AG04450 (cell line): Measurements from ENCODE around the gene MED29. TPM values are rescaled to one million over a fixed set of nuclear protein-coding genes. Genes with fewer than 3 reads are reported as not detected.

Source experiments
- CTCF ChIA-PET: fragments of 300-600, 350-600 bp; formaldehyde crosslinking; extraction: SDS; loops from one replicate; lab custom pipeline; 2022; ENCODE audit warnings: antibody characterized with exemption, inconsistent platforms; lab: Charles Lee
- POLR2A ChIA-PET: fragments of 350-600 bp; formaldehyde crosslinking; extraction: SDS; loops from one replicate; lab custom pipeline; 2021; ENCODE audit warnings: antibody characterized with exemption, inconsistent platforms; lab: Yijun Ruan, JAX
- DNase-seq: peaks from one replicate; pipeline ENCODE4 v3.0.0-alpha.2; 2011; ENCODE audit warnings: low read depth, low spot score
- H3K27ac ChIP-seq: one replicate; pipeline ENCODE4 v1.5.1; 2012; ENCODE audit warnings: low read depth, low read length, control low read depth
- H3K27me3 ChIP-seq: one replicate; pipeline ENCODE4 v1.6.0; 2012; ENCODE audit warnings: low read length; ENCODE audit not compliant: control insufficient read depth, insufficient read depth
- H3K4me3 ChIP-seq: 2 replicates; pipeline ENCODE4 v1.5.1; 2011; ENCODE audit warnings: mild to moderate bottlenecking, low read depth, low read length, control low read depth
- H3K9me3 ChIP-seq: 2 replicates; pipeline ENCODE4 v1.5.1; 2012; ENCODE audit warnings: low read length; ENCODE audit not compliant: control insufficient read depth, insufficient read depth
- CTCF ChIP-seq: IDR thresholded peaks from 2 replicates; pipeline ENCODE4 v1.5.1; 2011; ENCODE audit warnings: low read depth, low read length, control low read depth, inconsistent platforms
- polyA plus RNA-seq: library from polyadenylated mRNA; depleted of rRNA; stranded (reverse); fragments of >200 nt; gene quantifications from 2 replicates; pipeline ENCODE4 v1.2.3, GENCODE V29; 2011

Gene MED29
- polyA plus RNA-seq, 1 experiment: 28.0 TPM

GRCh38 chr19:39397360-39398296 lies 6.5 kb downstream of the MED29 start:
- CTCF ChIA-PET: interaction anchor here (0.6 to 4.4 kb wide), 24 partner anchors 9 to 250 kb away, joined by 3 to 67 read pairs (median 4); partner anchors contain the start of genes PLEKHG2, RPS16 and ZFP36
- no peaks in the 10 kb centered on the region for H3K27me3 ChIP-seq
- POLR2A ChIA-PET: interaction anchor here (0.6 to 2.1 kb wide), 5 partner anchors 10 to 45 kb away, joined by 3 to 22 read pairs (median 17); partner anchors contain the start of genes PLEKHG2, RPS16 and ZFP36
- peak overlapping the region; percentile 57 for H3K27ac ChIP-seq
- H3K9me3 ChIP-seq: no peaks in the 10 kb centered on the region
- DNase-seq: no peak
- no peak overlapping the region for H3K4me3 ChIP-seq
- TF ChIP-seq CTCF: peak; percentile 96

GRCh38 chr19:39398297-39398864 lies 7.2 kb downstream of the MED29 start:
- CTCF ChIA-PET: interaction anchor here (0.6 to 4.4 kb wide), 23 partner anchors 10 to 251 kb away, joined by 3 to 67 read pairs (median 4); partner anchors contain the start of genes PLEKHG2 and RPS16
- no peak for DNase-seq
- H3K27me3 ChIP-seq: no peaks in the 10 kb centered on the region
- POLR2A ChIA-PET: interaction anchor here (0.6 to 2.1 kb wide), 5 partner anchors 9 to 44 kb away, joined by 3 to 22 read pairs (median 17); partner anchors contain the start of genes PLEKHG2, RPS16 and ZFP36
- H3K4me3 ChIP-seq: no peak overlapping the region
- no peaks in the 10 kb centered on the region for H3K9me3 ChIP-seq
- TF ChIP-seq CTCF: no peak
- H3K27ac ChIP-seq: peak overlapping the region; percentile 57

- Histone ChIP-seq H3K9me3 (no peaks in the 10 kb centered on the region), H3K27me3 (no peaks in the 10 kb centered on the region), H3K4me3 (no peak overlapping the region), H3K27ac (peak overlapping the region; percentile 21)
- TF ChIP-seq CTCF: no peak
- no peak for DNase-seq
- ChIA-PET CTCF (interaction anchor here (4.4 kb wide), 1 partner anchor 12 kb away, joined by 67 read pairs; the partner anchor contains the start of gene PLEKHG2), POLR2A (no interaction called here)
These were observed 8.5 kb downstream of the MED29 start for GRCh38 chr19:39399668-39400050.

- Histone ChIP-seq H3K4me3 (no peak overlapping the region), H3K27me3 (no peaks in the 10 kb centered on the region), H3K9me3 (no peaks in the 10 kb centered on the region), H3K27ac (no peak overlapping the region)
- CTCF ChIA-PET: interaction anchor here (4.4 kb wide), 1 partner anchor 12 kb away, joined by 67 read pairs; the partner anchor contains the start of gene PLEKHG2
- DNase-seq: no peak
- TF ChIP-seq CTCF: no peak
- POLR2A ChIA-PET: interaction anchor here (3.0 kb wide), 1 partner anchor 9 kb away, joined by 18 read pairs; the partner anchor contains the start of genes MED29 and PAF1
These were observed 8.9 kb downstream of the MED29 start for GRCh38 chr19:39400061-39400460.
